Measurements from ENCODE around the gene SLC32A1. TPM values are rescaled to one million over a fixed set of nuclear protein-coding genes. Genes with fewer than 3 reads are reported as not detected.

Gene SLC32A1
- total RNA-seq, 1 donor from 2014 or later: not detected

- H3K9ac ChIP-seq (ENCODE audit: low read depth in 1 of 3, low read length in 3 of 3): no peak overlapping the region
- H3K4me3 ChIP-seq (ENCODE audit: low read length in 3 of 3): no peak overlapping the region
- no peak overlapping the region for H3K27ac ChIP-seq (ENCODE audit: low read depth, low read length)
- peaks cover 12 to 21% (median 17%) of the 10 kb centered on the region in 3 donors for H3K4me1 ChIP-seq (ENCODE audit: control insufficient read depth in 3 of 3, insufficient read depth in 3 of 3, low read length in 3 of 3)
- H3K36me3 ChIP-seq (ENCODE audit: control insufficient read depth in 3 of 3, insufficient read depth in 3 of 3, low read length in 3 of 3): peaks cover 21 to 32% (median 25%) of the 10 kb centered on the region in 3 donors
- no peaks in the 10 kb centered on the region for H3K27me3 ChIP-seq (ENCODE audit: control insufficient read depth in 3 of 3, insufficient read depth in 3 of 3, low read length in 3 of 3)
- H3K9me3 ChIP-seq (ENCODE audit: control insufficient read depth in 3 of 3, low read length in 3 of 3): no peaks in the 10 kb centered on the region
Observed at GRCh38 chr20:38751360-38751976, 27.2 kb downstream of the SLC32A1 start.

- Histone ChIP-seq H3K9ac (ENCODE audit: low read depth in 1 of 3, low read length in 3 of 3) (no peak overlapping the region), H3K4me1 (ENCODE audit: control insufficient read depth in 3 of 3, insufficient read depth in 3 of 3, low read length in 3 of 3) (peaks cover 12 to 21% (median 17%) of the 10 kb centered on the region in 3 donors), H3K36me3 (ENCODE audit: control insufficient read depth in 3 of 3, insufficient read depth in 3 of 3, low read length in 3 of 3) (peaks cover 24 to 35% (median 28%) of the 10 kb centered on the region in 3 donors), H3K27ac (ENCODE audit: low read depth, low read length) (no peak overlapping the region), H3K4me3 (ENCODE audit: low read length in 3 of 3) (no peak overlapping the region), H3K27me3 (ENCODE audit: control insufficient read depth in 3 of 3, insufficient read depth in 3 of 3, low read length in 3 of 3) (no peaks in the 10 kb centered on the region), H3K9me3 (ENCODE audit: control insufficient read depth in 3 of 3, low read length in 3 of 3) (no peaks in the 10 kb centered on the region)
Observed at GRCh38 chr20:38752029-38752428, 27.7 kb downstream of the SLC32A1 start.

- peaks cover 34 to 49% (median 40%) of the 10 kb centered on the region in 3 donors for H3K36me3 ChIP-seq (ENCODE audit: control insufficient read depth in 3 of 3, insufficient read depth in 3 of 3, low read length in 3 of 3)
- no peaks in the 10 kb centered on the region for H3K27me3 ChIP-seq (ENCODE audit: control insufficient read depth in 3 of 3, insufficient read depth in 3 of 3, low read length in 3 of 3)
- no peak overlapping the region for H3K9ac ChIP-seq (ENCODE audit: low read depth in 1 of 3, low read length in 3 of 3)
- H3K9me3 ChIP-seq (ENCODE audit: control insufficient read depth in 3 of 3, low read length in 3 of 3): no peaks in the 10 kb centered on the region
- H3K4me1 ChIP-seq (ENCODE audit: control insufficient read depth in 3 of 3, insufficient read depth in 3 of 3, low read length in 3 of 3): peaks cover 0 to 2% (median 0%) of the 10 kb centered on the region in 3 donors
- no peak overlapping the region for H3K4me3 ChIP-seq (ENCODE audit: low read length in 3 of 3)
- no peak overlapping the region for H3K27ac ChIP-seq (ENCODE audit: low read depth, low read length)
Observed at GRCh38 chr20:38754924-38755323, 30.6 kb downstream of the SLC32A1 start.

GRCh38 chr20:38755324-38755910 lies 31.1 kb downstream of the SLC32A1 start:
- Histone ChIP-seq H3K9me3 (ENCODE audit: control insufficient read depth in 3 of 3, low read length in 3 of 3) (no peaks in the 10 kb centered on the region), H3K4me1 (ENCODE audit: control insufficient read depth in 3 of 3, insufficient read depth in 3 of 3, low read length in 3 of 3) (no peaks in the 10 kb centered on the region), H3K27ac (ENCODE audit: low read depth, low read length) (no peak overlapping the region), H3K4me3 (ENCODE audit: low read length in 3 of 3) (no peak overlapping the region), H3K27me3 (ENCODE audit: control insufficient read depth in 3 of 3, insufficient read depth in 3 of 3, low read length in 3 of 3) (no peaks in the 10 kb centered on the region), H3K9ac (ENCODE audit: low read depth in 1 of 3, low read length in 3 of 3) (no peak overlapping the region), H3K36me3 (ENCODE audit: control insufficient read depth in 3 of 3, insufficient read depth in 3 of 3, low read length in 3 of 3) (peaks cover 38 to 53% (median 44%) of the 10 kb centered on the region in 3 donors)

- H3K36me3 ChIP-seq (ENCODE audit: control insufficient read depth in 3 of 3, insufficient read depth in 3 of 3, low read length in 3 of 3): peaks cover 47 to 63% (median 48%) of the 10 kb centered on the region in 3 donors
- H3K9ac ChIP-seq (ENCODE audit: low read depth in 1 of 3, low read length in 3 of 3): no peak overlapping the region
Observed at GRCh38 chr20:38757145-38757775, 33.0 kb downstream of the SLC32A1 start.

GRCh38 chr20:38759106-38759505 lies 34.8 kb downstream of the SLC32A1 start:
- H3K9ac ChIP-seq (ENCODE audit: low read depth in 1 of 3, low read length in 3 of 3): no peak overlapping the region
- H3K9me3 ChIP-seq (ENCODE audit: control insufficient read depth in 3 of 3, low read length in 3 of 3): no peaks in the 10 kb centered on the region
- H3K27ac ChIP-seq (ENCODE audit: low read depth, low read length): no peak overlapping the region
- peaks cover 62 to 71% (median 62%) of the 10 kb centered on the region in 3 donors for H3K36me3 ChIP-seq (ENCODE audit: control insufficient read depth in 3 of 3, insufficient read depth in 3 of 3, low read length in 3 of 3)
- no peaks in the 10 kb centered on the region for H3K4me1 ChIP-seq (ENCODE audit: control insufficient read depth in 3 of 3, insufficient read depth in 3 of 3, low read length in 3 of 3)
- no peak overlapping the region for H3K4me3 ChIP-seq (ENCODE audit: low read length in 3 of 3)
- H3K27me3 ChIP-seq (ENCODE audit: control insufficient read depth in 3 of 3, insufficient read depth in 3 of 3, low read length in 3 of 3): no peaks in the 10 kb centered on the region

More at GRCh38 chr20:38757145-38757775, 33.0 kb downstream of the SLC32A1 start:
- H3K27me3 ChIP-seq (ENCODE audit: control insufficient read depth in 3 of 3, insufficient read depth in 3 of 3, low read length in 3 of 3): no peaks in the 10 kb centered on the region
- no peak overlapping the region for H3K4me3 ChIP-seq (ENCODE audit: low read length in 3 of 3)
- no peak overlapping the region for H3K27ac ChIP-seq (ENCODE audit: low read depth, low read length)
- no peaks in the 10 kb centered on the region for H3K9me3 ChIP-seq (ENCODE audit: control insufficient read depth in 3 of 3, low read length in 3 of 3)
- no peaks in the 10 kb centered on the region for H3K4me1 ChIP-seq (ENCODE audit: control insufficient read depth in 3 of 3, insufficient read depth in 3 of 3, low read length in 3 of 3)

GRCh38 chr20:38760978-38761377 lies 36.7 kb downstream of the SLC32A1 start:
- H3K4me3 ChIP-seq (ENCODE audit: low read length in 3 of 3): no peak overlapping the region
- no peaks in the 10 kb centered on the region for H3K27me3 ChIP-seq (ENCODE audit: control insufficient read depth in 3 of 3, insufficient read depth in 3 of 3, low read length in 3 of 3)
- H3K9me3 ChIP-seq (ENCODE audit: control insufficient read depth in 3 of 3, low read length in 3 of 3): no peaks in the 10 kb centered on the region
- no peak overlapping the region for H3K27ac ChIP-seq (ENCODE audit: low read depth, low read length)
- H3K9ac ChIP-seq (ENCODE audit: low read depth in 1 of 3, low read length in 3 of 3): no peak overlapping the region
- H3K4me1 ChIP-seq (ENCODE audit: control insufficient read depth in 3 of 3, insufficient read depth in 3 of 3, low read length in 3 of 3): no peaks in the 10 kb centered on the region
- H3K36me3 ChIP-seq (ENCODE audit: control insufficient read depth in 3 of 3, insufficient read depth in 3 of 3, low read length in 3 of 3): peaks cover 59 to 68% (median 65%) of the 10 kb centered on the region in 3 donors

GRCh38 chr20:38762174-38762573 lies 37.9 kb downstream of the SLC32A1 start:
- H3K9me3 ChIP-seq (ENCODE audit: control insufficient read depth in 3 of 3, low read length in 3 of 3): no peaks in the 10 kb centered on the region
- H3K9ac ChIP-seq (ENCODE audit: low read depth in 1 of 3, low read length in 3 of 3): no peak overlapping the region
- H3K36me3 ChIP-seq (ENCODE audit: control insufficient read depth in 3 of 3, insufficient read depth in 3 of 3, low read length in 3 of 3): peaks cover 54 to 67% (median 66%) of the 10 kb centered on the region in 3 donors
- H3K4me3 ChIP-seq (ENCODE audit: low read length in 3 of 3): no peak overlapping the region
- no peaks in the 10 kb centered on the region for H3K27me3 ChIP-seq (ENCODE audit: control insufficient read depth in 3 of 3, insufficient read depth in 3 of 3, low read length in 3 of 3)
- H3K4me1 ChIP-seq (ENCODE audit: control insufficient read depth in 3 of 3, insufficient read depth in 3 of 3, low read length in 3 of 3): no peaks in the 10 kb centered on the region
- H3K27ac ChIP-seq (ENCODE audit: low read depth, low read length): no peak overlapping the region

GRCh38 chr20:38763616-38764015 lies 39.3 kb downstream of the SLC32A1 start:
- no peak overlapping the region for H3K27ac ChIP-seq (ENCODE audit: low read depth, low read length)
- H3K27me3 ChIP-seq (ENCODE audit: control insufficient read depth in 3 of 3, insufficient read depth in 3 of 3, low read length in 3 of 3): no peaks in the 10 kb centered on the region
- no peaks in the 10 kb centered on the region for H3K4me1 ChIP-seq (ENCODE audit: control insufficient read depth in 3 of 3, insufficient read depth in 3 of 3, low read length in 3 of 3)
- H3K36me3 ChIP-seq (ENCODE audit: control insufficient read depth in 3 of 3, insufficient read depth in 3 of 3, low read length in 3 of 3): peaks cover 61 to 73% (median 69%) of the 10 kb centered on the region in 3 donors
- H3K4me3 ChIP-seq (ENCODE audit: low read length in 3 of 3): no peak overlapping the region
- no peaks in the 10 kb centered on the region for H3K9me3 ChIP-seq (ENCODE audit: control insufficient read depth in 3 of 3, low read length in 3 of 3)
- no peak overlapping the region for H3K9ac ChIP-seq (ENCODE audit: low read depth in 1 of 3, low read length in 3 of 3)
